SH-SY5Y (cell line): Measurements from ENCODE around the gene FBXL16.

ENCODE experiments used
- GATA2 ChIP-seq: IDR thresholded peaks from 2 replicates; pipeline ENCODE4 v1.6.1; 2011; ENCODE audit warnings: mild to moderate bottlenecking, low read depth, low read length
- GATA3 ChIP-seq: IDR thresholded peaks from 2 replicates; pipeline ENCODE4 v1.6.1; 2011; ENCODE audit warnings: low read depth, mild to moderate bottlenecking, low read length, moderate library complexity

The FBXL16 gene

GRCh38 chr16:728890-729744 is 23.5 kb upstream of the FBXL16 start:
- TF ChIP-seq GATA2: no peak
- TF ChIP-seq GATA3: no peak

GRCh38 chr16:728131-728889 is 22.7 kb upstream of the FBXL16 start:
- TF ChIP-seq GATA2: no peak
- no peak for TF ChIP-seq GATA3

- TF ChIP-seq GATA2 (no peak), GATA3 (no peak)
Observed at GRCh38 chr16:727291-727977, 21.8 kb upstream of the FBXL16 start.

- TF ChIP-seq GATA3 (no peak), GATA2 (no peak)
Observed at GRCh38 chr16:726438-727290, 21.1 kb upstream of the FBXL16 start, which contains the start of the genes CCDC78 and HAGHL. Gene CCDC78, minus strand, starts transcription at chr16:726443. Its CDS starts 76 bp downstream, at chr16:726367. Gene HAGHL, plus strand, starts transcription at chr16:727106. Its CDS starts 404 bp downstream, at chr16:727510.

- TF ChIP-seq GATA2: no peak
Observed at GRCh38 chr16:726188-726437, 20.5 kb upstream of the FBXL16 start.

- TF ChIP-seq GATA2 (no peak), GATA3 (no peak)
Observed at GRCh38 chr16:725463-726187, 20.0 kb upstream of the FBXL16 start.

- no peak for TF ChIP-seq GATA3
- no peak for TF ChIP-seq GATA2
Observed at GRCh38 chr16:725041-725376, 19.4 kb upstream of the FBXL16 start.

GRCh38 chr16:724188-725040 is 18.8 kb upstream of the FBXL16 start:
- TF ChIP-seq GATA2 (no peak), GATA3 (no peak)

GRCh38 chr16:723695-724094 is 18.1 kb upstream of the FBXL16 start:
- no peak for TF ChIP-seq GATA2
- no peak for TF ChIP-seq GATA3

- TF ChIP-seq GATA3: no peak
- no peak for TF ChIP-seq GATA2
Observed at GRCh38 chr16:722835-723633, 17.4 kb upstream of the FBXL16 start.

- TF ChIP-seq GATA2 (peak; percentile 69), GATA3 (no peak)
Observed at GRCh38 chr16:721765-722540, 16.4 kb upstream of the FBXL16 start.
